ENCODE results near the gene SV2A. TPM values are rescaled to one million over a fixed set of nuclear protein-coding genes. Genes with fewer than 3 reads are reported as not detected.
"Not testable (repeated sequence)": the region's sequence is repeated elsewhere in the genome, so short reads cannot be mapped to it uniquely, and the experiment has no call there.

SV2A gene
- total and polyA plus RNA-seq, 2 donors from 2014 or later, result 2.0 to 4.5 TPM

GRCh38 chr1:149962039-149962647 lies 44.5 kb upstream of the SV2A start:
- no peak for FAIRE-seq
- H3K4me3 ChIP-seq (ENCODE audit: low read length in 3 of 3), result no peak overlapping the region
- no peaks in the 10 kb centered on the region for H3K27me3 ChIP-seq (ENCODE audit: control insufficient read depth, insufficient read depth, low read length)
- no peaks in the 10 kb centered on the region for H3K4me1 ChIP-seq (ENCODE audit: control insufficient read depth in 2 of 3, insufficient read depth in 2 of 3, low read depth in 1 of 3, low read length in 3 of 3)
- intact Hi-C loops (cut with DNase I), result loop anchor here (5.0 kb wide), 1 partner anchor 85 kb away; no protein-coding TSS in a partner anchor
- DNase-seq, result peak in 4 of 5 donors; percentile 59 to 90 (median 76)
- peaks cover 0 to 3% (median 0%) of the 10 kb centered on the region in 3 donors for H3K9me3 ChIP-seq (ENCODE audit: control insufficient read depth in 2 of 3, insufficient read depth in 1 of 3, low read length in 3 of 3)
- peaks cover 6 to 30% (median 28%) of the 10 kb centered on the region in 3 donors for H3K36me3 ChIP-seq (ENCODE audit: control insufficient read depth in 2 of 3, insufficient read depth in 3 of 3, low read length in 3 of 3)
- peak overlapping the region in 1 of 3 donors; percentile 36 for H3K9ac ChIP-seq (ENCODE audit: low read length in 3 of 3)
- no peak overlapping the region for H3K27ac ChIP-seq (ENCODE audit: low read depth in 2 of 2, low read length in 2 of 2)
- TF ChIP-seq CTCF (IDR thresholded peaks at IDR 0.05; ENCODE audit: borderline replicate concordance, extremely low read depth, insufficient read depth), result peak; percentile 88

GRCh38 chr1:149957548-149957947 lies 39.9 kb upstream of the SV2A start:
- H3K9me3 ChIP-seq (ENCODE audit: control insufficient read depth in 2 of 3, insufficient read depth in 1 of 3, low read length in 3 of 3); FAIRE-seq; H3K9ac ChIP-seq (ENCODE audit: low read length in 3 of 3); H3K27me3 ChIP-seq (ENCODE audit: control insufficient read depth, insufficient read depth, low read length); intact Hi-C loops (cut with DNase I); H3K4me3 ChIP-seq (ENCODE audit: low read length in 3 of 3); H3K27ac ChIP-seq (ENCODE audit: low read depth in 2 of 2, low read length in 2 of 2); H3K4me1 ChIP-seq (ENCODE audit: control insufficient read depth in 2 of 3, insufficient read depth in 2 of 3, low read depth in 1 of 3, low read length in 3 of 3); DNase-seq: not testable (repeated sequence)
- peaks cover 6 to 10% (median 10%) of the 10 kb centered on the region in 3 donors for H3K36me3 ChIP-seq (ENCODE audit: control insufficient read depth in 2 of 3, insufficient read depth in 3 of 3, low read length in 3 of 3)

GRCh38 chr1:149949911-149950310 lies 32.3 kb upstream of the SV2A start:
- no peak for FAIRE-seq
- no peak overlapping the region for H3K27ac ChIP-seq (ENCODE audit: low read depth in 2 of 2, low read length in 2 of 2)
- H3K36me3 ChIP-seq (ENCODE audit: control insufficient read depth in 2 of 3, insufficient read depth in 3 of 3, low read length in 3 of 3), result peaks cover 2 to 20% (median 11%) of the 10 kb centered on the region in 3 donors

GRCh38 chr1:149945206-149945605 lies 27.6 kb upstream of the SV2A start:
- Histone ChIP-seq H3K36me3 (ENCODE audit: control insufficient read depth in 2 of 3, insufficient read depth in 3 of 3, low read length in 3 of 3) (peaks cover 2 to 20% (median 12%) of the 10 kb centered on the region in 3 donors), H3K4me3 (ENCODE audit: low read length in 3 of 3) (no peak overlapping the region), H3K27me3 (ENCODE audit: control insufficient read depth, insufficient read depth, low read length) (no peaks in the 10 kb centered on the region), H3K9me3 (ENCODE audit: control insufficient read depth in 2 of 3, insufficient read depth in 1 of 3, low read length in 3 of 3) (no peaks in the 10 kb centered on the region), H3K4me1 (ENCODE audit: control insufficient read depth in 2 of 3, insufficient read depth in 2 of 3, low read depth in 1 of 3, low read length in 3 of 3) (no peaks in the 10 kb centered on the region), H3K9ac (ENCODE audit: low read length in 3 of 3) (no peak overlapping the region), H3K27ac (ENCODE audit: low read depth in 2 of 2, low read length in 2 of 2) (no peak overlapping the region)
- FAIRE-seq, result no peak
- no peak for DNase-seq
- TF ChIP-seq CTCF (IDR thresholded peaks at IDR 0.05; ENCODE audit: borderline replicate concordance, extremely low read depth, insufficient read depth), result no peak
- intact Hi-C loops (cut with DNase I), result no loop called here

More at GRCh38 chr1:149949911-149950310, 32.3 kb upstream of the SV2A start:
- Histone ChIP-seq H3K9ac (ENCODE audit: low read length in 3 of 3) (no peak overlapping the region), H3K4me1 (ENCODE audit: control insufficient read depth in 2 of 3, insufficient read depth in 2 of 3, low read depth in 1 of 3, low read length in 3 of 3) (no peaks in the 10 kb centered on the region), H3K4me3 (ENCODE audit: low read length in 3 of 3) (no peak overlapping the region), H3K9me3 (ENCODE audit: control insufficient read depth in 2 of 3, insufficient read depth in 1 of 3, low read length in 3 of 3) (no peaks in the 10 kb centered on the region), H3K27me3 (ENCODE audit: control insufficient read depth, insufficient read depth, low read length) (no peaks in the 10 kb centered on the region)
- TF ChIP-seq CTCF (IDR thresholded peaks at IDR 0.05; ENCODE audit: borderline replicate concordance, extremely low read depth, insufficient read depth), result no peak
- intact Hi-C loops (cut with DNase I), result no loop called here
- no peak for DNase-seq
